HTR-8/SVneo (cell line): ENCODE data around the gene EYA2.

Experiments
- DNase-seq: peaks from one replicate; pipeline ENCODE4 v3.0.0; 2011; ENCODE audit warnings: low spot score, mixed read lengths; ENCODE audit not compliant: insufficient read length
- FAIRE-seq: peaks from 2 replicates; lab custom pipeline; 2011; peaks lifted over from hg19 to GRCh38; lab: Jason Lieb, UNC

Gene EYA2

DNA sequence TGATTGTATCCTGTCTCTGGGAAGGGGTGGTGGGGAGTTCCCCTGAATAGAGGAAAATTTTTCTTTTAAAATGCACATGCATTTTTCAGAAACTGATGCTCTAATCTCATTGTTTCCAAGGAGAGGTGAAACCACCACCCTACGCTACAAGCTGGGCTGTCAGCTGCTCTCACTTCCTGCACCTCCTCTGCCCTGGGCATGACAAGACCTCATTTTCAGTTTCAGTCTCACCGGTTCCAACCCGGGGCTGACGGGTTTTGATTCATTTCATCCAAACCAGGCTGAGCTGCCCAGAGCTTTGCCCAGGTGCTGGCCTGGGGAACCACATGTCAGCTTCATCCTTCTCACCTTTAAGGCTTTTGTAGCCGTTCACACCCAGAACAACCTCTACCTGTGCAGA, 99.7 kb downstream of the EYA2 start:
- FAIRE-seq (peak; percentile 63), DNase-seq (no peak)

GRCh38 chr20:46995561-46996142, 101.0 kb downstream of the EYA2 start:
- DNase-seq = no peak
- peak; percentile 23 for FAIRE-seq

- no peak for DNase-seq
- FAIRE-seq = peak; percentile 13
Observed at GRCh38 chr20:46997187-46997586, 102.5 kb downstream of the EYA2 start.

GRCh38 chr20:46998477-46999240, 104.0 kb downstream of the EYA2 start:
- FAIRE-seq (no peak), DNase-seq (no peak)

DNA sequence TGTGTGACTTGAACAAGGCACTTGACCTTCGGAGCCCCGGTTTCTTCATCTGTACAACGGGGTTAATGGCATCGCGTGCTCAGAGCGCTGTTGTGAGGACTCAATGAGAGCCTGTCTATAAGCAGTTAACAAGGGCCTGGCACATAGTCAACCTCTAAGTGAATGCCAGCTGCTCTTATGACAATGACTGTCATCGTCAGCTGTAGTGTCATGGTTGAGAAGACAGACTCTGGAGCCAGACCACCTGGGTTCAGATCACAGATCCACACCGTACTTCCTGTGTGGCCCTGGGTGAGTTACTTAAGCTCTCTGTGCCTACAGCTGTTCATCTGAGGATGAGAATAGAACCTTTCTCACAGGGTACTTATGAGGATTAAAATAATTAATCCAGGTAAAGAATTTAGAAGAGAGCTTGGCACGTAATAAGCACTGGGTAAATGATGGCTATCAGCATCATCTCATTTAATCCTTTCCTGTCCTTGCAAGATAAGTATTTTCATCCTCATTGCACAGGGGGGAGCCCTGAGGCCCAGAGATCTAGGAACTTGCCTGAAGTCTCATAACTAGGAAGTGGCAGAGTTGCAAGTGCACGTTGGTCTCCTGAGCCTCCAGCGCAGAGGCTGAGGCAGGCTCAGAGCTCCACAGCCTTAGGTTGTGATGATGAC, 105.3 kb downstream of the EYA2 start:
- FAIRE-seq = no peak

GRCh38 chr20:47003223-47003622, 108.6 kb downstream of the EYA2 start:
- FAIRE-seq (peak; percentile 82), DNase-seq (no peak)

More for the DNA sequence above, 105.3 kb downstream of the EYA2 start:
- DNase-seq = no peak

DNA sequence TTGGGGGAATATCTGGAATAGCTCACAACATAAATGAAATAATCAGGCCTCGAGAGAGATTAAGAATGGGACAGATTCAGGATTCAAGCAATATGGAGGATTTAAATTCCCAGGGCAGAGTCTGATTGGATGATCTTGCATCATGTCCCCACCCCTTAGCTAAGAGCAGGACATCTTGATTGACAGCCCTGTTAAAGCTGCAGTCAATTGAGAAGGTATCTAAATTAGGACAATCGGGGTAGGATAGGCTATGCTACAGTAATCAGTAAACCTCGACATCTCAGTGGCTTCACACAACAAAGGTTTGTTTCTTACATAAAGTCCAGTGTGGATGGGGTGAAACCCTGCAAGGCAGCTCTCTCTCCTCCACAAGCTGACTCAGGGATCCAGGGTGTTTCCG, 109.5 kb downstream of the EYA2 start:
- FAIRE-seq (peak; percentile 77), DNase-seq (no peak)

- no peak for DNase-seq
- no peak for FAIRE-seq
Observed at GRCh38 chr20:47007826-47008655, 113.4 kb downstream of the EYA2 start.

DNA sequence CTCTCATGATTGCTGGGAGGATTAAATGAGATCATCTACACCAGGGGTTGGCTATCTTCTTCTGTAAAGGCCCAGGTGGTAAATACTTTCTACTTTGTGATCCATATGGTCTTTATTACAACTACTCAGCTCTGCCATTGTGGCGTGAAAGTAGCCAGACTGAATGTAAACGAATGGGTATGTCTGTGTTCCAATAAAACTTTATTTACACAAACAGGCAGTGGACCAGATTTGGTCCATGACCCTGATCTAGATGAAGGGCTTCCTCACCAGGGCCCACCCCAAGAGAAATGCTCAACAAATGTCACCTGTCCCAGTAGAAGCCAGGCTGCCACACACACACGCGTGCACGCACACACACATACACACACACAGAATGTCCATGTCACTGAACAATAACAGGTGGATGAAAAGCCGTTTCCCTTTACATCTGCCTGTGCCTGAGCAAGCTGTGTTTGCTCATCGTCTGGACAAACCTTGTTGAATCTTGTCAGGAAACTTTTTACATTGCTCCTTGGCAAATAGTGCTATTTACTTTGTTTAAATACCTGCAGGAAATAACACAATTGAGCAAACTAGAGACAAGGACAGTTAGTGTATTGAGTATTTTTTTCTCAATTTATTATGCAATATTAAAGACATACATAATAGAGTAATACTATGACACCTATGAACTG, 114.3 kb downstream of the EYA2 start:
- DNase-seq = no peak
- peak; percentile 88 for FAIRE-seq

- FAIRE-seq (peak; percentile 55), DNase-seq (no peak)
Observed at GRCh38 chr20:47009784-47010183, 115.1 kb downstream of the EYA2 start.

- FAIRE-seq = peak; percentile 84
- DNase-seq = no peak
Observed at GRCh38 chr20:47011984-47012383, 117.3 kb downstream of the EYA2 start.

- DNase-seq = no peak
- FAIRE-seq = no peak
Observed at GRCh38 chr20:47013606-47014005, 119.0 kb downstream of the EYA2 start.

- peak; percentile 51 for FAIRE-seq
- DNase-seq = peak; percentile 38
Observed at GRCh38 chr20:47016068-47016664, 121.5 kb downstream of the EYA2 start.

DNA sequence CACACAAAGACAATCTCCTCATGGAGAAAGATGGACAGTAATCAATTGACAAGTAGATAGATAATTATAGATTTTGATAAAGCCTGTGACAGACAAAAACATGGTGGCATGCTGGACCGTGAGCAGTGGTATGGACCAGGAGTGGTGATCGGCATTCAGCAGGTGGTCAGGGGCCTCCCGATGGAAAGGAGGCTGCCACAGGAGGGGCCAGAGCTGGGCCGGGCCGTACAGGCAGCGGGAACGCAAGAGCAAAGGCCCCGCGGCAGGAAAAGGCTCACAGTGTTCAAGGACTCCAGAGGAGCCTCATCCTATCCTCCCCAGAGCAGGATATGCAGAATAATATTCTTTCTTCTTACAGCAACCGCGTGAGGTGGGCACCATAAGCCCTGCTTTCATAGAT, 123.7 kb downstream of the EYA2 start:
- DNase-seq = no peak
- FAIRE-seq = no peak

DNA sequence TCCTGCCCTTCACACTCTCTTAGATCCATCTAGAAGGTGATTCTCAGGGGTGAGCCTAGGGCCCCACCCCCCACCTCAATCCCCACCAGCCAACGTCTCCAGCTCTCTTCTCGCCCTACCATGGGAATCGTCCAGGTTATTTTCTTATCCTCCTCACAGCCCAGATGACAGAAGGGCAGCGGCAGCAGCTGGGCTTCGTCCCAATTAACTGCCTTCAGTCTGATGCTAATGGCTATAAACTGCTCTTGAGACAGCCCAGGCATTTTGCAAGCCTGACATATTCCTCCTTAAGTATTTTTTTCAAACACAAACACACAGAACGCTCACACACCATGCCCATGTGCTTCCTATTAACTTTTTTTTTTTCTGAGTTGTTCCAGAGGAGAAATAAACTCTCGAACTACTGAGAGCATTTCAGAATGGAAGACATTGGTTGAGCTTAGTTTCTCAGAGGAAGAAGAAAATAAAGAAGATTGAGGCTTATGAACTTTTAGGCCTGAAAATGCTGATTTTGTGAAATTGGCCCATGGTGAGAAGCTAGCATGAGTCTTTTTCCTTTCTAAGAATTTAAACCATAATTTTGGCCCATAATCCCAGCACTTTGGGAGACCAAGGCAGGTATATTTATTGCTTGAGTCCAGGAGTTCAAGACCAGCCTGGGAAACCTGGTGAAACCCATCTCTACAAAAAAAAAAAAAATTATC, 124.6 kb downstream of the EYA2 start:
- DNase-seq = no peak

DNA sequence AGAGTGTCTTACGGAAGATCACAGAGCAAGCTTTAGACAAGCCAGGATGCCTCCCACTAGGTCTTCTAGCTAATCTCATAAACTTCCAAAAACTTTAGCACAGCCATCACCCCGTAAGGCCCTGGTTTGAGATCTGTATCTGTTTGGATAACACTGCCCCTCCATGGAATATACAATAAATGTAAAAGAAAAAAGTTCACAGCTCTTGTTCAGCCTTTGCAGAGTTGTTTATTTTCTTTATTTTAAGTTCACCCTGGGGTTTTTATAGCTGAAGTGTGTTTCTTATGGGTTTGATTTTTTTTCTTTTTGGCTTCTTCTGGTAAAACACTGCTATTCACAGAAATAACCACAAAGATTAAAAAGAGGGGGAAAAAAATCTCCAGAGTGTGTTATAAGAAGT, 125.6 kb downstream of the EYA2 start:
- DNase-seq (no peak), FAIRE-seq (no peak)

More for the DNA sequence above, 124.6 kb downstream of the EYA2 start:
- peak; percentile 23 for FAIRE-seq

DNA sequence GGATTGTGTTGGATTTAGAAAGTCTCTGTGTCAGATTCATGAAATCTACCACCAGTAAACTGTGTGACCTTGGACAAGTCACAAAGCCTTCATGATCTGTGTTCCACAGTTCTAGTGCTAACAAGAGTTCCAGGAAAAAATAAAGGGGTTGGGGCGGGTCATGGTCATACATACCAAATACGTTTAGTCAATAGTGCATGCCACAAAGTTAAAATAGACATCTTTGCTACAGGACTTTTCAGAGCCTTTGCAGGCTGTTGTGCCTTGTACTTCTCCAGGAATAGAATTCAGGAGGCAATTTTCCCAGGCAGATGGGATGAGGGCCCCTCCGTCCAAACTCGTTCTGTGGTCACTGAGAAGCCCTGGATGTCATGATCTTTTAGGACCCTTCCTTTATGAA, 127.2 kb downstream of the EYA2 start:
- no peak for FAIRE-seq
- DNase-seq = no peak

GRCh38 chr20:47024461-47024937, 129.9 kb downstream of the EYA2 start:
- no peak for DNase-seq
- FAIRE-seq = no peak

- FAIRE-seq (no peak), DNase-seq (no peak)
Observed at GRCh38 chr20:47027042-47027441, 132.4 kb downstream of the EYA2 start.
